Fibroblast of lung (primary cell): ENCODE results near the gene FHOD3.

ENCODE experiments used
- EZH2 ChIP-seq: IDR thresholded peaks from 2 replicates; pipeline ENCODE4 v1.5.1; 2012; ENCODE audit warnings: low read length, control low read depth, mild to moderate bottlenecking; ENCODE audit errors: missing control alignments
- TF ChIP-seq, protein P1 (sequence below), 2 donors: IDR thresholded peaks in 1 of 2; conservative IDR thresholded peaks in 1 of 2; 1 replicate in 1 of 2; 2 replicates in 1 of 2; pipeline ENCODE4 v1.5.1; 2011 to 2012; ENCODE audit warnings: low read length in 2 of 2, control low read depth in 1 of 2, inconsistent platforms in 1 of 2, low read depth in 1 of 2, mild to moderate bottlenecking in 1 of 2

DNA sequence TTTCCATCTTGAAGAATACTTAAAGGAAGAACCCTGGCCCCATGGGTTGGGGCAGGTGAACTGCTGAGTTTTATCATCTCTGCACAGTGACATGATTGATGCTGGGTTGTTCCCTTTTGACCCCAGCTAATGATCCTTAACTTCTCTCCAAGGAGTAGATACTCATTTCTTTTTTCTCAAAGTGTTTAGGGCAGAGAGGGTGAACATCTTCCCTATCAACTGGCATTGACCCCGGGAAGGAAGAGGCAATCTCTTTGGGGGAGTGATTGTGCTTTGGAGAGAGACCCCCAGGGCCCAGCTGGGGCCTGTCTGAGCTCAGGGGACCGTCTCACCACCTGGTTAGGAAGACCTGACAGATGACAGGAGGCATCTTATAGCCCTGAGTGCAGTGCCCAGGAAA, 190.6 kb downstream of the FHOD3 start:
- TF ChIP-seq, protein P1, sequence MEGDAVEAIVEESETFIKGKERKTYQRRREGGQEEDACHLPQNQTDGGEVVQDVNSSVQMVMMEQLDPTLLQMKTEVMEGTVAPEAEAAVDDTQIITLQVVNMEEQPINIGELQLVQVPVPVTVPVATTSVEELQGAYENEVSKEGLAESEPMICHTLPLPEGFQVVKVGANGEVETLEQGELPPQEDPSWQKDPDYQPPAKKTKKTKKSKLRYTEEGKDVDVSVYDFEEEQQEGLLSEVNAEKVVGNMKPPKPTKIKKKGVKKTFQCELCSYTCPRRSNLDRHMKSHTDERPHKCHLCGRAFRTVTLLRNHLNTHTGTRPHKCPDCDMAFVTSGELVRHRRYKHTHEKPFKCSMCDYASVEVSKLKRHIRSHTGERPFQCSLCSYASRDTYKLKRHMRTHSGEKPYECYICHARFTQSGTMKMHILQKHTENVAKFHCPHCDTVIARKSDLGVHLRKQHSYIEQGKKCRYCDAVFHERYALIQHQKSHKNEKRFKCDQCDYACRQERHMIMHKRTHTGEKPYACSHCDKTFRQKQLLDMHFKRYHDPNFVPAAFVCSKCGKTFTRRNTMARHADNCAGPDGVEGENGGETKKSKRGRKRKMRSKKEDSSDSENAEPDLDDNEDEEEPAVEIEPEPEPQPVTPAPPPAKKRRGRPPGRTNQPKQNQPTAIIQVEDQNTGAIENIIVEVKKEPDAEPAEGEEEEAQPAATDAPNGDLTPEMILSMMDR (conservative IDR thresholded peaks at IDR 0.05 in 1 of 2, IDR thresholded peaks at IDR 0.05 in 1 of 2; ENCODE audit: low read depth in 1 of 2, low read length in 2 of 2): no peak
- no peak for TF ChIP-seq EZH2
